HG02852 (cell line): ENCODE data around the gene UBE2L3.
"Not testable (repeated sequence)": the region's sequence is repeated elsewhere in the genome, so short reads cannot be mapped to it uniquely, and the experiment has no call there.

Experiments used
- ATAC-seq: cut with Tn5 transposase; IDR thresholded peaks from one replicate; pipeline ENCODE4 v1.9.1; 2021; ENCODE audit warnings: mild to moderate bottlenecking, moderate library complexity; ENCODE audit not compliant: unreplicated experiment

The UBE2L3 gene

DNA sequence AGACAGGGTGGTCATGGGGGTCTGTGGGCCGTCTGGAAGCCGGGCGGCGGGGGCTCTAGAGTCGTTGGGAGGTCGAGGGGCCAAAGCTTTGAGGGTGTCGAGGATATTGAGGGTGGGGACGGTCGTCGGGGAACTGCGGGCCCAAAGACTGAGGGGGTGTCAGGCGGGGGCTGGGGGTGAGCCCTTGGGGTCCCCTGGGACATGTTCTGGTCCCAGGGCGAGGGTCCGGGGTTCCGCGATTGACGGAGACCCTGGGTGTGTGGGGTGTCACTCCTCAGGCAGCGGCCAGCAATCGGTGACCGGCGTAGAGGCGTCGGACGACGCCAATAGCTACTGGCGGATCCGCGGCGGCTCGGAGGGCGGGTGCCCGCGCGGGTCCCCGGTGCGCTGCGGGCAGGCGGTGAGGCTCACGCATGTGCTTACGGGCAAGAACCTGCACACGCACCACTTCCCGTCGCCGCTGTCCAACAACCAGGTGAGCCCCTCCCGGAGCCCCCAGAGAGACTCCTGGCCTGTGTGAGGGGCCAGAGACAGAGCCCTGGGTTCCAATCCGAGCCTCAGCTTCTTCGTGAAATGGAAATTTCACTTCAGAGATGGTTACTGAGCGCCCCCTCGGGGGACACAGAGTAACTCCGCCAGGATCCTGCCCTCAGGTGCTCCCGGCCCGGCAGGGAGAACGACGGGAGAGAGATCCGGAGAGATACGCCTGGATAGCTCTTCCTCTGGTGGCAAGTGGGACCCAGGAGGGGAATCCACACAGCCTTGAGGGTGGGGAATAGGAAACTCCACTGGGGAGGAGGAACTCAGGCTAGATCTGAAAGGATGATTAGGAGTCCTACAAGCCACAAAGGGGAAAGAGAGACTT, 75.3 kb downstream of the UBE2L3 start:
- no peak for ATAC-seq

DNA sequence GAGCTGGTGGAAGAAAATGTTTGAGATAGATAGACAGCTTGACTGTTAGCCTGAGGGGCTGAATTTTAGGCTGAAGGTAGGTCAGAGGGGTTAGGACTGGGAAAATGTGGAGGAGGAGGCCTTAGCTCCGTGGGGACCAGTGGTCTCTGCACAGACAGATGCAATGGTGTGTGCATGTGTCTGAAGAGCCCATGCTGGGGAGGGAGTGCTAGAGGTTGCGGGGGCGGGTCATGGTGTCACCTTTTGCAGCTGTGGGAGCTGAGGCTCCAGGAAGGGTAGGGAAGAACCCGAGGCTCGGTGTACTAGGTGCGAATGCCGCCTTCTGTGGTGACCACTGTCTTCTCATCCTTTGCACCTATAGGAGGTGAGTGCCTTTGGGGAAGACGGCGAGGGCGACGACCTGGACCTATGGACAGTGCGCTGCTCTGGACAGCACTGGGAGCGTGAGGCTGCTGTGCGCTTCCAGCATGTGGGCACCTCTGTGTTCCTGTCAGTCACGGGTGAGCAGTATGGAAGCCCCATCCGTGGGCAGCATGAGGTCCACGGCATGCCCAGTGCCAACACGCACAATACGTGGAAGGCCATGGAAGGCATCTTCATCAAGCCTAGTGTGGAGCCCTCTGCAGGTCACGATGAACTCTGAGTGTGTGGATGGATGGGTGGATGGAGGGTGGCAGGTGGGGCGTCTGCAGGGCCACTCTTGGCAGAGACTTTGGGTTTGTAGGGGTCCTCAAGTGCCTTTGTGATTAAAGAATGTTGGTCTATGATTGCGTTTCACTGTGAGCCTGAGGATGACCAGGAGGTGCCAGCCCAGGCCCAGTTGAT, 76.2 kb downstream of the UBE2L3 start:
- no peak for ATAC-seq

DNA sequence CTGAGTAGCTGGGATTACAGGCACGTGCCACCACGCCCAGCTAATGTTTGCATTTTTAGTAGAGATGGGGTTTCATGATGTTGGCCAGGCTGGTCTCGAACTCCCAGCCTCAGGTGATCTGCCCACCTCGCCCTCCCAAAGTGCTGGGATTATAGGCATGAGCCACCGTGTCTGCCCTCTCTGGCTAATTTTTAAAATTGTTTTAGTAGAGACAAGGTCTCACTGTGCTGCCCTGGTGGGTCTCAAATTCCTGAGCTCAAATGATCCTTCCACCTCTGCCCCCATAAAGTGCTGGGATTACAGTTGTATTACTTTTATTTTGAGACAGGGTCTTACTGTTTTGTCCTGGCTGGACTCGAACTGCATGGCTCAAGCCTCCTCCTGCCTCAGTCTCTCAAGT, 78.0 kb downstream of the UBE2L3 start:
- not testable (repeated sequence) for ATAC-seq

DNA sequence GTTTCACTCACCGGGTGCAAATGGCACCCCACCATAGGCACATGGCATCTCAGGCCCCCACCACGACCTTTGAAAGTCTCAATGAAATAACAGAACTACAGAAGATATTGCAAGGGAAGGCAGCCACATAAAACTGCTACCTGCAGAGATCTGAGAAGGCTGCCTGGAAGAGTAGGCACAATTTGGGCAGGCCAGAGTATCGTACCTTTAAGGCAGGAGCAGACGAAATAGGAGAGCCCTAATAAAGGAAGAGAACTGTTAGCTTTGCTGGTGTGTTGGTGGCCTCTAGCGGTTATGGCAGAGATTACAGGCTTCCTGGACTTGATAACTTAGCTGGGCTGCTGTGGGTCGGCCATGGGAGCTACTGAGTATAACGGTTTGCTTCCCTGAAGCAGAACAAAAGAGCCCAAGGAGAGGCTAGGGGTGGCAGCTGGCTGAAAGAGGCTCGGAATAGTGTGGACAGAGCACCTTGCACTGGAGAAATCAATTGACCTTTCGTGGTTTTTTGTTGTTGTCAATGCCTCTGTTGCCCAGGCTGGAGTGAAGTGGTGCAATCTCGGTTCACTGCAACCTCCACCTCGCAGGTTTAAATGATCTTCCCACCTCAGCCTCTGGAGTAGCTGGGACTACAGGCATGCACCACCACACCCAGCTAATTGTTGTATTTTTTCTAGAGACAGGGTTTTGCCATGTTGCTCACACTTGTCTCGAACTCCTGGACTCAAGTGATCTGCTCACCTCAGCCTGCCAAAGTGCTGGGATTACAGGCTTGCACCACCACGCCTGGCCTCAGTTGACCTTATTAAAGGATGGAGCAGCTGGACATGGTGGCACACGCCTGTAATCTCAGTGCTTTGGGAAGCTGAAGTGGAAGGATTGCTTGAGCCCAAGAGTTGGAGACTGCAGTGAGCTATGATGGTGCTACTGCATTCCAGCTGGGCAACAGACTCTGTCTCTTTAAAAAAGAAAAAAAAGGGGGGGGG, 79.4 kb downstream of the UBE2L3 start:
- ATAC-seq = no peak

DNA sequence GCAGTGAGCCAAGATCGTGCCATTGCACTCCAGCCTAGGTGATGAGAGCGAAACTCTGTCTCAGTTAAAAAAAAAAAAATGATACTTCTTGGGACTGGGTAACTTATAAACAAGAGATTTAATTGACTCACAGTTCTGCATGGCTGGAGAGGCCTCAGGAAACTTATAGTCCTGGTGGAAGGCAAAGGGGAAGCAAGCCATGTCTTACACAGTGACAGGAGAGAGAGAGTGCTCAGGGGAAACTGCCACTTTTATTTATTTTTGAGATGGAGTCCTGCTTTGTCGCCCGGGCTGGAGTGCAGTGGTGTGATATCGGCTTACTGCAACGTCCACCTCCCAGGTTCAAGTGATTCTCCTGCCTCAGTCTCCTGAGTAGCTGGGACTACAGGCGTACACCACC, 82.8 kb downstream of the UBE2L3 start:
- ATAC-seq = no peak

DNA sequence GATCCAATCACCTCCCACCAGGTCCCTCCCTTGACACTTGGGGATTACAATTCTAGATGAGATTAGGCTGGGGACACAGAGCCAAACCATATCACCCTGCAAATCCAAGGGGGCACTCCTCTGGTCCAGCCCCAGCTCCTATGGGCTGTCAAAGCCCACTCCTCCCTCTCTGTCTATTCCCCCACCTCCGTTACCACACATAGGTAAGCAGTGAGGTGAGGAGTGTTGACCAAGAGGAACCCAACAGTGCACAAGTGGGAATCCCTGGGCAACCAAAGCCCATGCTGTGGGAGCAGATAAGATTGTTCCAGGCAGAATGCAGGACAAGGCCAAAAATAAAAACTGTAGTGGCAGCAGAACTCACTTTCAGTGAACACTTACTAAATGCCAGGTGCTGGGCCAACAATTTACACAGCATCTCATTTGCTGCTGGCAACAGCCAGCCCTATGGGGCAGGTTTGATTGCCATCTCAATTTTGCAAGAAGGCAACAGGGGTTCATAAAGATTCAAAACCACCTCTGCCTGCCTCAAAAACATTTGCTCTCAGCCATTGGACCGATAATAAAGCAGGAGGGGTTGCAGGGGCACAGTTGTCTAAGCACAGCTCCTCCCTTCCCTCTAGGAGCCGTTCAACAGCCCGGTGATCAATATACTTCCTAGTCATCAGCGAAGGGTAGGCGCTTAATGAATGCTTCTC, 83.5 kb downstream of the UBE2L3 start:
- ATAC-seq = no peak

DNA sequence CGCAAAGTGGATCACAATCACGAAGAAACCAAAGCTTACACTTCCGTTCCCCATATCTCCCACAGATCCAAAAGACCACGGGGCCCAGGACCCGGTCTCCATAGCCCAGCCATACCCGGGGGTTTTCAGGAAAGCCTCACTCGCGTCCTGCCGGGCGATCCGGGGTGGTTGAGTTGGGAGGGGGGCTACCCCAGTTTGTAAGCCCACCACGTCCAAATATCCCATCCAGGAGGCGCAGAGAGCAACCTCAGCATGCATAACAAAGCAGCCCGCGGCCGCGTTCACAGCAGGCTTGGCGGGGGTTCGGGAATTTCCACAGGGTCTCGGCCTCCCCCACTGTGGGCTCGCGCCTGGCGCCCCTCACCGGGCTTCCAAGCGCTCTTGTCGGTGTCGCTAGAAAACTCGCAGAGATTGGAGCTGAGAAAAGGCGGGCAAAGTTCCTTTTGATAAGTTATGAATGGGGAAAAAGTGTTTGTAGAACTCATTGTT, 84.1 kb downstream of the UBE2L3 start:
- ATAC-seq = peak; percentile 14

DNA sequence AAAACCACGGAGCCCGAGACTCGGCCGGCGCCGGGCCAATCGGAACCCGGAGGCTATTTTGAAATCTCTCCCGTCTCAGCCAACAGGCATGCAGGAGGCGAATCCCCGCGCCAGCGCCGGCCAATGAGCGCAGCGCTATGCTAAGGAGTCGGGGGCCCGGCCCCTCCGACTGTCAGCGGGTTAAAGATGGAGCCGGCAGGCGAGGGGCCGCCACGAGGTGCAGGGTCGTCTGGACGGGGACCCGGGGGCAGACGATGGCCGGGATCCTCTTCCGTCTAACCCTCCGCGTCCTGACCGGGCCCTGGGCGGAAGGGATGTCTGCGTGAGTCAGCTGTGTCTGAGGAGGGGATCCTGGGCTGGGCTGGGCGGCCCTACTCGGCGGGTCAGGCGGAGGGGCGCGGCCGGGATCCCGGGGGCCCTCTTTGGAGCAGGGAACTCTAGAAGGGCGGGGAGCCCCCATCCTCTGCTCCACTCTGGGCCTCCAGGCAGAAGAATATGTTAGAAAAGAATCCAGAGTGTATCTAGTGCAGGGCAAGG, 84.6 kb downstream of the UBE2L3 start:
- ATAC-seq = peak; percentile 92

DNA sequence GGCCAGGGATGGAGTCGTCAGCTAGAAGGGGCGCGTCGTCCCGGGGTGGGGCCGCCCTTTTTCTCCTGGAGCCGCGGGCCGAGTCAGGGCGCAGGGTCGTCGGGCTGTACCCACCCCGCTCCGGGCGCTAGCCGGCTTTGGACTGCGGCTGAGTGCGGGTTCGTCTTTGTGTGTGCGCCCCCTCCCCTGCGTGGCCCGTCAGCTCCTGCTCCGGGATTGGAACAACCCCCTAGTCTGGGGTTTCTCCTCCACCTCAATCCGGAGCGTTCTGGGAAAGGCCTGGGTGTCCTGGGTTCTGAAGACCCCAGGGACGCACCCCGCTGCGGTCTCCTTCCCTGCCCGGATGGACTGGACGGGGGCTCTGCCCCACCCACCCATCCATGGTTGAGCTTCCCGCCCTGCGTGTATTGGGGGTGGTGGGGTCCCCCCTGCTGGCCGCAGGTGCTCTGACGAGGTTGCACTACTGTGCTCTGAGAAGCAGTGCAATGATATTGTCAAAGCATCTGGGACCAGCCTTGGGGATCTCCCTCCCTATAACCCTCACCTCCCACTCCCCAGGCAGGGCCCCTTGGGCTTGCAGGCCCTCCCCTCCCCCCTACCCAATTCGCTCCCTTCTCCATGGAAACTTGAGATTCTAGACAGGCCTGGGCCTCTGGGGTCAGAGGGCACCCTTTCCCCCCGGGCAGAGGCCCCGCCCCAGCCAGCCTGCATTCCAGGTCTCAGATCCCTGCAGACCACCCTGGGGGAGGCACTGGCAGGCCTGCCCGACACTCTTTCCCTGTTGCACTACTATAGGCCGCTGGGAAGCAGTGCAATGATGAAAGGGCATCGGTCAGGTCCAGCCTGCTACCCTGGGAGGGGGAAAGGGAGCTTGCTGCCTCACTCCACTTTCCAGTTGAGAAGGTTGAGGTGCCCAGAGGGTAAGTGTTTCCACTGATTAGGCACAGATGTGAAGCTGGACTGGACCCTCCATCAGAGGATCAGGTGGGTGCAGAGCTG, 85.3 kb downstream of the UBE2L3 start:
- peak; percentile 4 for ATAC-seq

DNA sequence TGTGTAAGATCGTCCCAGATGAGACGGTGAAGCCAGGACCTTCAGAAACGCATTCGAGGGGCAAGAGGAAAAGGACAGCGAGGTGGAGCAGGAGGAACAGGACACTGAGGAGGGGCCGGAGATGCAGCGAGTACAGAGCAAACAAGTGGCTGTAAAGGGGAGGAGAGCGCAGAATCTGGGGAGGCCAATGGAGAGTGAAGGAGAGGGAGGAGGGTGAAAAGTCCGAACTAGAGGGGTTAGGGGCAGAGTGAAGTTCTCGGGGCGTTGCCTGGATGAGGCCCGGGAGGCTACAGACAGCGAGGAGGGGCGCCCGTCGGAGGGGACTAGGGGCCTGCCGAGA, 89.5 kb downstream of the UBE2L3 start:
- no peak for ATAC-seq

DNA sequence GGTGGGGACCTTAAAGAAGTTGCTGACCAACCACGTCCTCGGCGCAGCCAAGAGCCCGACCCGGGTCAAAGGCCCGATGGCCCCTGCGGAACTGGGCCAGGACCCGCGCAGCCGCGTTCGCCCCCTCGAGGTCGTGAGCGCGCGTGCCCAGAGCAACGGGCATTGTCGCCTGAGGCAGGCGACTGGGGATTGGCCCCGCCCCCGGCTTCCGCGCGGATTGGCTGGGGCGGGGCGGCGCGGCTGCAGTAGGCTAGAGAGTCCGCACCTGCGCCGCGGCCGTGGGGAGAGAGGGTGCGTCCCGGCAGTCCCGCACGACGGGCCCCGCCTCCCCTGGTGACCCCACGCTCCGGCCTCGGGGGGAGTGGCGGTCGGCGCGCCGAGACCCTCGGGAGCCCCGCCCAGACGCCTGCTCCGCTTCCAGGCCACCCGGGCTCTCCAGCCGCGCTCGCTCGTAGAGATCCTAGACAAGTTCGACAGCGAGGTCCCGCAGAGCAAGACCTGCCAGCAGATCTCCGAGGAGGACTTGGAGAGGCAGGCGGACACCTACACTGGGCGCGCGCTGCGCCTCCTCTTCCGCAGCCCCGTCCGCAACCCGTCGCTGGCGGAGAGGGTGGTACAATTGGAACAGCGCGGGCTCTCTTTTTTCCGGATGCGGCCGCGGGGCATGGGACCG, 90.0 kb downstream of the UBE2L3 start:
- ATAC-seq = peak; percentile 78

DNA sequence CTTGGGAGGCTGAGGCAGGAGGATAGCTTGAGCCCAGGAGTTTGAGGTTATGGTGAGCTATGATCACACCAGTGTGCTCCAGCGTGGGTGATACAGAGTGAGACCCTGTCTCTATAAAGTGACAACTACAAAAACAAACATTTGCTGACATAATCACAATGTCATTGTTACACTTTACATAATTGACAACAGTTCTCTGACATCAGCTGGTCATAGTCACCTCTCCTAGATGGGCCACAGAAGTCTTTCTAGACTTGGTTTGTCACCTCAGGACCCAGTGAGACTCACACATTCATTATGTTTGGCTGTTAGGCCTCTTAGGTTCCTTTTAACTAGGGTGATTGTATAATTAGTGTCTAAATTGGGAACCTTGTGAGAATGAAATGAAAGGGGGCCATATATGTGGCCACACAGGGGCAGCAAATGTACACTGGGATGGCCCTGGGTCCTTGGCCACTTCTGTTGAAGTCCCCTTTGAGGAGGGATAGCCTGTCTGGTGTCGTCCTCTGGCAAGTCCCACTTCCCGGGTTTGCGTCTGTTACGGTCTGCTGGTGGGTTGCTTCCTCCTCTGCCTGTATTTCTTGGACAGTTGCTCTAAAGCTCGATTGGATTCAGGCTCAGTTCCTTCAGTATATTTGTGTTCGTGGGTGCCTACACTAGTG, 92.5 kb downstream of the UBE2L3 start:
- no peak for ATAC-seq

DNA sequence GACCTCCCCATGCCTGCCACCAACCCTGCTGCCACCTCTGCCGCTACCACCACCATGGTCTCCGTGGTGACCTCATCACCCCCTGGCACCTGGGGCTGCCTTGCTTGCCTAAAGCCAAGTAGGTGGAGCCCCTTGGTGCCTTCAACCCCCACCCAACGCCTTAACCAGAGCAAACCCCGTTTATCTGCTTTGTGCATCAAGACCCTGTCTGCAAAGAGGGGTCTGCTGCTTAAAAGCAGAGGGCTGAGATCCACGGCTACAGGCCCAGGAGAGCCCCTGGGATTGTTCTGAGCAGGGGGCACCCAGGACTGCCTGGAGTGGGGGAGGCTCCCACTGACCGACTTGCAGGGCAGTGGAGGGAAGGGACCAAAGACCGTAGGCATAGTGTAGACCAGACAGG, 93.4 kb downstream of the UBE2L3 start:
- ATAC-seq = no peak

DNA sequence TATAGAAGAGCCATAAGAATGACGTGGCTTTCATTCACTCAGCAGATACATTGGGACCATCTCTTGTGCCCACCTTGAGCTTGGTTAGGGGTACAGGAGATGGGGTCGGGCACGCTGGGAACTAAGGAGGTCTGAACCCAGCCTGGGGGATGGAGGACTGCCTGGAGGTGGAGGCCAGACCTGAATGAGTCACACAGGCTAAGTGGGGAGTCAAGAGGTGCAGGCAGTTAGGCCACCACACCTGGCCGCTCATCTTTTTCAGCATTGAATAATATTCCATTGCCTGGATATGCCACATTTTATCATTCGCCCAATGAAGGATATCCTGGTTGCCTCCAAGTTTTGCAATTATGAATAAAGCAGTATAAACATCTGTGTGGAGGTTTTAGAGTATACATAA, 94.5 kb downstream of the UBE2L3 start:
- ATAC-seq = no peak

DNA sequence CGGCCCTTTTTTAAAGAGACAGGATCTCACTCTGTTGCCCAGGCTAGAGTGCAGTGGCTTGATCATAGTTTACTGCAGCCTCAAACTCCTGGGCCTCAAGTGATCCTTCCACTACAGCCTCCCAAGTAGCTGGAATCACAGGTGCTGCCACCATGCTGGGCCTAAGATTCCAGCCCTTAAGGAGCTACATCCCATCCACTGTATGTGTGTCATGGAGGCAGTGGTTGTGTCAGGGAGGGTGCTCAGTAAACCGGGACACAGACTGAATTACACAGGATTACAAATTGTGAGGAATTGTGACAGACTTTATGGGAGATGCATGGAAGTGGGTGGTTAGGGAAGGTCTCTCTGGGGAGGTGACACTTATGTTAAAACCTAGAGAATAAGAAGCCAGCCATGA, 96.2 kb downstream of the UBE2L3 start:
- no peak for ATAC-seq

DNA sequence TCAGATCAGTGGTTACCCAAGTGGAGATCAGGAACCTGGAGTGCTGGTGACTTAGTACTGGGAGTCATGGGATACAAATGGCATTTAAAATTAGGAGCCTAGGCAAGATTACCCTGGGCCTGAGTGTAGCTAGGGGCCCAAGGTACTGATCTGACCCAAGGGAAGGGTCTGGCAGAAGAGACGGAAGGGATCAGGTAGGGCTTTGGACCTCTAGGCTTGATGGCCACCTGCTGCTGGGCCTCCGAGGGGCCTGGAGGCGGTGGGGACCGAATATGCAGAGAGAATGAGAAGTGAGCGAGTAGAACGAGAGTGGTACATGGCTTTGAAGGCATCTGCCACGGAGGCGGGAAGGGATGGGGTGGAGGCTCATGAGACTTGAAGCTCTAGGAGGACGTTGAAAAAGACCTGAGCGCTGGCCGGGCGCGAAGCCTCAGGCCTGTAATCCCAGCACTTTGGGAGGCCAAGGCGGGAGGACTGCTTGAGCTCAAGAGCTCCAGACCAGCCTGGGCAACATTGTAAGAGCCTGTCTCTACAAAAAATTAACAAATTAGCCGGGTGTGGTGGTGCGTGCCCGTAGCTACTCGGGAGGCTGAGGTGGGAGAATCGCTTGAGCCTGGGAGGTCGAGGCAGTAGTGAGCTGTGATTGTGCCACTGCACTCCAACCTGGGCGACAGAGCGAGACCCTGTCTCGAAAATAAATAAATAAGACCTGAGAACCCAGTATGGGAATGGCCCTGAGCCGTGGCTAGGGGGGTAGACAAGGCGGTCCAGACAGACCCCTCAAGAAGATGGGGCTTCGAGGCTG, 97.7 kb downstream of the UBE2L3 start:
- no peak for ATAC-seq

DNA sequence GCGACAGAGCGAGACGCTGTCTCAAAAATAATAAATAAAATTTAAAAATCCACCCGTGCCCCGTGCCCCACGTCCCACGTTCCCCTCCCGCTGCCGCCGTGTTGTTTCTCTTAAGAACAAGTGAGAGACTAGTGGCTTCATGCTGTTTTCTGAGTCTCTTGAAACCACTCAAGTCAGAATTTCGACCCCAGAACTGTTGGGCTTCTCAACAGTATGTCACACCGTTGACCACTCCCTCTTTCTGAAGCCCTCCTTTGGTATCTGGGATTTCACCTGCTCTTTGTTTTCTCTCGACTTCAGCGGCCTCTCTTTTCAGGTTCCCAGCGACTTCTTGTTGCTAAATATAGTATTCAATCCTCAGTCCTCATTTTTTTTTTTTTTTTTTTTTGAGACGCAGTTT, 99.3 kb downstream of the UBE2L3 start:
- no peak for ATAC-seq
